H9 (cell line): ENCODE data around the gene FHIT. TPM values are rescaled to one million over a fixed set of nuclear protein-coding genes. Genes with fewer than 3 reads are reported as not detected.

Source experiments
- DNase-seq: peaks from one replicate; pipeline ENCODE4 v3.0.0-alpha.2; 2017
- H2AFZ ChIP-seq: one replicate; pipeline ENCODE4 v1.6.1; 2013; ENCODE audit warnings: mild to moderate bottlenecking, low read length, control low read depth, moderate library complexity
- H2AK5ac ChIP-seq: 2 replicates; pipeline ENCODE4 v1.6.1; 2013; ENCODE audit warnings: low read length, control low read depth, mixed read lengths; ENCODE audit not compliant: insufficient read length
- H2BK120ac ChIP-seq: one replicate; pipeline ENCODE4 v1.6.1; 2013; ENCODE audit warnings: low read depth, mild to moderate bottlenecking, low read length, control low read depth, inconsistent platforms; ENCODE audit not compliant: poor library complexity, severe bottlenecking
- H2BK12ac ChIP-seq: 2 replicates; pipeline ENCODE4 v1.6.1; 2013; ENCODE audit warnings: low read length, control low read depth, mixed read lengths, low read depth; ENCODE audit not compliant: insufficient read length
- H2BK15ac ChIP-seq: 2 replicates; pipeline ENCODE4 v1.6.1; 2013; ENCODE audit warnings: low read depth, low read length, control low read depth
- H2BK20ac ChIP-seq: one replicate; pipeline ENCODE4 v1.6.1; 2013; ENCODE audit warnings: low read depth, mild to moderate bottlenecking, low read length, control low read depth, inconsistent platforms; ENCODE audit not compliant: poor library complexity, severe bottlenecking
- H2BK5ac ChIP-seq: 2 replicates; pipeline ENCODE4 v1.6.1; 2013; ENCODE audit warnings: low read length, control low read depth, mixed read lengths; ENCODE audit not compliant: insufficient read length
- H3K14ac ChIP-seq: 2 replicates; pipeline ENCODE4 v1.6.1; 2013; ENCODE audit warnings: low read length, control low read depth; ENCODE audit not compliant: insufficient read depth
- H3K18ac ChIP-seq: 2 replicates; pipeline ENCODE4 v1.6.1; 2013; ENCODE audit warnings: low read depth, mild to moderate bottlenecking, mixed read lengths, low read length, control low read depth; ENCODE audit not compliant: insufficient read length
- H3K23ac ChIP-seq: 2 replicates; pipeline ENCODE4 v1.6.1; 2013; ENCODE audit warnings: low read length, control low read depth, mixed read lengths, low read depth; ENCODE audit not compliant: insufficient read length
- H3K23me2 ChIP-seq: 2 replicates; pipeline ENCODE4 v1.6.1; 2013; ENCODE audit warnings: low read depth, mild to moderate bottlenecking, mixed read lengths, low read length, control low read depth; ENCODE audit not compliant: insufficient read length, poor library complexity, severe bottlenecking
- H3K27ac ChIP-seq: 2 replicates; pipeline ENCODE4 v1.5.1; 2013; ENCODE audit warnings: low read length, control low read depth, mixed read lengths, low read depth; ENCODE audit not compliant: insufficient read length
- H3K27me3 ChIP-seq: 2 replicates; pipeline ENCODE4 v1.6.1; 2013; ENCODE audit warnings: low read length, control low read depth, inconsistent platforms; ENCODE audit not compliant: insufficient read depth
- H3K4ac ChIP-seq: 2 replicates; pipeline ENCODE4 v1.6.1; 2013; ENCODE audit warnings: low read depth, mild to moderate bottlenecking, control low read depth, inconsistent platforms, low read length, moderate library complexity
- H3K4me1 ChIP-seq: 2 replicates; pipeline ENCODE4 v1.6.1; 2013; ENCODE audit warnings: low read length, control low read depth, inconsistent platforms; ENCODE audit not compliant: insufficient read depth
- H3K4me2 ChIP-seq: 2 replicates; pipeline ENCODE4 v1.6.1; 2013; ENCODE audit warnings: low read length, control low read depth, mixed read lengths; ENCODE audit not compliant: insufficient read length, insufficient read depth
- H3K56ac ChIP-seq: 2 replicates; pipeline ENCODE4 v1.6.1; 2013; ENCODE audit warnings: low read depth, mild to moderate bottlenecking, mixed read lengths, low read length, control low read depth; ENCODE audit not compliant: insufficient read length
- H3K79me1 ChIP-seq: 2 replicates; pipeline ENCODE4 v1.6.1; 2013; ENCODE audit warnings: low read depth, mild to moderate bottlenecking, moderate library complexity, low read length, control low read depth, inconsistent platforms; ENCODE audit not compliant: insufficient read depth, poor library complexity, severe bottlenecking
- H3K79me2 ChIP-seq: 2 replicates; pipeline ENCODE4 v1.6.1; 2013; ENCODE audit warnings: low read length, control low read depth, inconsistent platforms; ENCODE audit not compliant: insufficient read depth
- H3K9ac ChIP-seq: 2 replicates; pipeline ENCODE4 v1.6.1; 2013; ENCODE audit warnings: low read length, control low read depth, mixed read lengths; ENCODE audit not compliant: insufficient read length; ENCODE audit errors: extremely low read depth
- H3K9me3 ChIP-seq: one replicate; pipeline ENCODE4 v1.6.1; 2013; ENCODE audit warnings: low read depth, low read length, inconsistent platforms; ENCODE audit not compliant: control insufficient read depth
- H3T11ph ChIP-seq: one replicate; pipeline ENCODE4 v1.6.1; 2013; ENCODE audit warnings: mild to moderate bottlenecking, low read length, control low read depth, inconsistent platforms
- H4K20me1 ChIP-seq: one replicate; pipeline ENCODE4 v1.6.1; 2013; ENCODE audit not compliant: control insufficient read depth, insufficient read length, insufficient read depth
- H4K5ac ChIP-seq: 2 replicates; pipeline ENCODE4 v1.6.1; 2013; ENCODE audit warnings: low read depth, mild to moderate bottlenecking, mixed read lengths, low read length, control low read depth; ENCODE audit not compliant: insufficient read length
- H4K8ac ChIP-seq: replicated peaks from 2 replicates; pipeline ENCODE4 v1.6.1; 2013; ENCODE audit warnings: low read length, control low read depth, mixed read lengths, low read depth; ENCODE audit not compliant: insufficient read length
- H4K91ac ChIP-seq: 2 replicates; pipeline ENCODE4 v1.6.1; 2013; ENCODE audit warnings: low read depth, mild to moderate bottlenecking, moderate library complexity, mixed read lengths, low read length, control low read depth; ENCODE audit not compliant: insufficient read length
- H3K27ac Mint-ChIP-seq, 3 experiments: 2 replicates in 2 of 3; 3 replicates in 1 of 3; pipeline ENCODE4 v1.8.0; 2020 to 2021; ENCODE audit warnings: mixed read lengths in 3 of 3, mild to moderate bottlenecking in 1 of 3, moderate library complexity in 1 of 3
- H3K27me3 Mint-ChIP-seq: 2 replicates; pipeline ENCODE4 v1.8.0; 2021; ENCODE audit warnings: low read depth, mild to moderate bottlenecking, moderate library complexity, mixed read lengths
- H3K36me3 Mint-ChIP-seq, 3 experiments: 2 replicates in 2 of 3; 3 replicates in 1 of 3; pipeline ENCODE4 v1.8.0; 2020 to 2021; ENCODE audit warnings: low read depth in 3 of 3, mixed read lengths in 3 of 3; ENCODE audit not compliant: insufficient read depth in 1 of 3
- H3K4me1 Mint-ChIP-seq, 2 experiments: 2 replicates each; pipeline ENCODE4 v1.8.0; 2020; ENCODE audit warnings: mixed read lengths in 2 of 2
- H3K4me3 Mint-ChIP-seq, 2 experiments: 2 replicates in 1 of 2; 3 replicates in 1 of 2; pipeline ENCODE4 v1.8.0; 2020 to 2021; ENCODE audit warnings: mild to moderate bottlenecking in 2 of 2, mixed read lengths in 2 of 2, moderate library complexity in 1 of 2
- H3K9me3 Mint-ChIP-seq, 2 experiments: 2 replicates in 1 of 2; 3 replicates in 1 of 2; pipeline ENCODE4 v1.8.0; 2020; ENCODE audit warnings: mild to moderate bottlenecking in 2 of 2, mixed read lengths in 2 of 2, moderate library complexity in 1 of 2
- WGBS: extraction: QIAGEN DNeasy Blood & Tissue Kit; methylation state at CpG from one replicate; pipeline ENCODE4 v1.1.7; 2013; ENCODE audit warnings: missing lambda C conversion rate, low lambda C conversion rate, mixed read lengths; ENCODE audit not compliant: insufficient read length; ENCODE audit errors: extremely low coverage; 5-methylcytosine and 5-hydroxymethylcytosine counted together
- total RNA-seq: library from RNA; stranded (reverse); gene quantifications from 2 replicates; pipeline ENCODE4 v1.2.1, GENCODE V29; 2021
- TF ChIP-seq, protein P1 (sequence below): fragments of 200-600 bp; sonication (generic); conservative IDR thresholded peaks from 3 replicates; pipeline ENCODE4 v1.8.0; 2021; ENCODE audit warnings: antibody characterized with exemption, mild to moderate bottlenecking

Gene FHIT
- total RNA-seq, 1 experiment from 2014 or later, result 3.0 TPM

DNA sequence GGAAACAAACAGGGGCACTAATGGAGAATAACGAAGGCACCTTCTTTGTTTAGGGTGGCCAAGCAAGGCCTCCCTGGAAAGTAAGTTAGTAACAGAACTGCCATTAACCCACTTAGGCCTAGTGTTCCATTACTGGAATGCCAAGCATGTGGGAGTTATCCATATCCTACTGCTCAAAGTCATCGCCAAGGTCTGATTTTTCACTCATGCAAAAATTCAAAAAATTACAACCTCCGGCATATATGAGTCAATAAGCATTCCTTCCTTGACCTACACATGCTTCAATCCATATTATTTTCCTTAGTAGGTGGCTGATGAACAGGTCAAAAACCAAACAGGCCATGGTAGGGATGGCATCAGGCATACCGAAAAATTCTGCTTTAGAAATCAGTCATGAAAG is 1097.2 kb downstream of the FHIT start:
- no peak for DNase-seq
- TF ChIP-seq, protein P1, sequence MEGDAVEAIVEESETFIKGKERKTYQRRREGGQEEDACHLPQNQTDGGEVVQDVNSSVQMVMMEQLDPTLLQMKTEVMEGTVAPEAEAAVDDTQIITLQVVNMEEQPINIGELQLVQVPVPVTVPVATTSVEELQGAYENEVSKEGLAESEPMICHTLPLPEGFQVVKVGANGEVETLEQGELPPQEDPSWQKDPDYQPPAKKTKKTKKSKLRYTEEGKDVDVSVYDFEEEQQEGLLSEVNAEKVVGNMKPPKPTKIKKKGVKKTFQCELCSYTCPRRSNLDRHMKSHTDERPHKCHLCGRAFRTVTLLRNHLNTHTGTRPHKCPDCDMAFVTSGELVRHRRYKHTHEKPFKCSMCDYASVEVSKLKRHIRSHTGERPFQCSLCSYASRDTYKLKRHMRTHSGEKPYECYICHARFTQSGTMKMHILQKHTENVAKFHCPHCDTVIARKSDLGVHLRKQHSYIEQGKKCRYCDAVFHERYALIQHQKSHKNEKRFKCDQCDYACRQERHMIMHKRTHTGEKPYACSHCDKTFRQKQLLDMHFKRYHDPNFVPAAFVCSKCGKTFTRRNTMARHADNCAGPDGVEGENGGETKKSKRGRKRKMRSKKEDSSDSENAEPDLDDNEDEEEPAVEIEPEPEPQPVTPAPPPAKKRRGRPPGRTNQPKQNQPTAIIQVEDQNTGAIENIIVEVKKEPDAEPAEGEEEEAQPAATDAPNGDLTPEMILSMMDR, result no peak
- Histone ChIP-seq H3K27ac (no peak overlapping the region), H4K91ac (no peak overlapping the region), H3K4me1 (no peaks in the 10 kb centered on the region), H2BK15ac (no peak overlapping the region), H2BK20ac (no peak overlapping the region), H3K18ac (no peak overlapping the region), H2BK5ac (no peak overlapping the region), H3K27me3 (no peaks in the 10 kb centered on the region), H3K56ac (no peak overlapping the region), H3K4me2 (no peak overlapping the region), H3K9ac (no peak overlapping the region), H3K23ac (no peak overlapping the region), H3K79me2 (no peaks in the 10 kb centered on the region), H3K4ac (no peak overlapping the region), H2BK120ac (no peak overlapping the region), H3T11ph (no peak overlapping the region), H3K14ac (no peak overlapping the region), H3K9me3 (no peaks in the 10 kb centered on the region), H2AFZ (no peak overlapping the region), H3K23me2 (no peaks in the 10 kb centered on the region), H4K8ac (no peak overlapping the region), H4K5ac (no peak overlapping the region), H4K20me1 (no peaks in the 10 kb centered on the region), H2BK12ac (no peak overlapping the region), H3K79me1 (no peaks in the 10 kb centered on the region), H2AK5ac (no peak overlapping the region)
- H3K36me3 Mint-ChIP-seq, result no peaks in the 10 kb centered on the region; a peak in 1 of 7 replicates
- H3K4me3 Mint-ChIP-seq, result no peak overlapping the region
- no peaks in the 10 kb centered on the region for H3K27me3 Mint-ChIP-seq
- no peak overlapping the region for H3K27ac Mint-ChIP-seq
- no CpG with 5 or more reads among the region's 4 CpGs for WGBS
- no peaks in the 10 kb centered on the region for H3K9me3 Mint-ChIP-seq
- no peaks in the 10 kb centered on the region; a peak in 1 of 4 replicates for H3K4me1 Mint-ChIP-seq
